MM.1S (cell line): Measurements from ENCODE around the gene GPAT2.
"Not testable (repeated sequence)": the region's sequence is repeated elsewhere in the genome, so short reads cannot be mapped to it uniquely, and the experiment has no call there.

Source experiments
- CTCF ChIP-seq: fragments of 300-600 bp; sonication (generic); IDR thresholded peaks from 2 replicates; pipeline ENCODE4 v1.5.1; 2016; ENCODE audit warnings: antibody characterized with exemption, low read length, mixed read lengths
- EZH2 ChIP-seq: fragments of 300-600 bp; sonication (generic); optimal IDR thresholded peaks from 2 replicates; pipeline ENCODE3; 2017; ENCODE audit warnings: low read depth, mild to moderate bottlenecking, antibody characterized with exemption, low read length, mixed read lengths
- EZH2phosphoT487 ChIP-seq: fragments of 300-600 bp; sonication (generic); IDR thresholded peaks from 2 replicates; pipeline ENCODE4 v1.6.1; 2018; ENCODE audit warnings: antibody characterized with exemption, low read length

DNA sequence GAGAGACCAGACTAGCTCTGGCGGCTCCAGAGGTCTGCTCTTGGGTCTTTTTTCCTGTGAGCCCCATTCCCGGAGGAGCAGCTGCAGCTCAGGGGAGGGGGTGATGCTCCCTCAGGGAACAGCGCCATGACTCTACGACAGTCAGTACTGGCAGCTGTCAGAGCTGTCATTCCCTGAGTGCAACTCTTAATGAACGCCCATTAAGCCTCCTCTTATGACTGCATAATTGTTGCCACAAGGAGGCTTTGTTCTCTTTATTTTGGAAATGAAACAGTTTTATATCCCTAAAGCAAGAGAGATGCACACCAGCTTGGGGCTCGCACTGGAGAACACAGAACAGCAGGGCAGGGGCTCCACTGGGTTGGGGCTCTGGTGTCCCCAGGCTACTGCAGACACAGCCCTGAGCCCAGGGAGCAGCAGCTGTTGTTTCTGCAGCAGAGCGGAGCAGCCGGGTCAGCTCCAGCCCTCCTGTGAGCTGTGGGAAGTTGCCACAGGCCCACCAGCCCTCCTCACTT is 37.3 kb upstream of the GPAT2 start:
- not testable (repeated sequence) for TF ChIP-seq CTCF, EZH2, EZH2phosphoT487
